OCI-LY7 (cell line): ENCODE measurements around the gene DDX28.
"Not testable (repeated sequence)": the region's sequence is repeated elsewhere in the genome, so short reads cannot be mapped to it uniquely, and the experiment has no call there.

Experiments used
- CTCF ChIP-seq: fragments of 200-600 bp; sonication (generic); conservative IDR thresholded peaks from 2 replicates; pipeline ENCODE4 v1.5.1; 2014; ENCODE audit warnings: mild to moderate bottlenecking, antibody characterized with exemption, low read length, moderate library complexity, mixed read lengths
- EZH2phosphoT487 ChIP-seq: fragments of 200-600 bp; sonication (generic); IDR thresholded peaks from 2 replicates; pipeline ENCODE4 v1.6.1; 2018; ENCODE audit warnings: low read depth, borderline replicate concordance, mild to moderate bottlenecking, mixed run types, antibody characterized with exemption, low read length, moderate library complexity, mixed read lengths

GRCh38 chr16:68030108-68030507, 7.1 kb upstream of the DDX28 start:
- TF ChIP-seq CTCF, EZH2phosphoT487: not testable (repeated sequence)
